A673 (cell line): Measurements from ENCODE around the gene SP2. TPM values are rescaled to one million over a fixed set of nuclear protein-coding genes. Genes with fewer than 3 reads are reported as not detected.

Experiments used
- BruUV-seq: library from RNA; stranded (reverse); fragments of 400-500 nt; replicated peaks from 2 replicates; lab custom pipeline; 2021; lab: Mats Ljungman, UMichigan
- CTCF ChIA-PET: fragments of 300-600 bp; sonication (Branson Sonifier 250); formaldehyde crosslinking; loops from one replicate; lab custom pipeline; 2022; ENCODE audit warnings: antibody characterized with exemption; lab: Charles Lee
- POLR2A ChIA-PET: fragments of 300-600 bp; sonication (Branson Sonifier 250); formaldehyde crosslinking; loops from one replicate; lab custom pipeline; 2022; ENCODE audit warnings: antibody characterized with exemption; ENCODE audit not compliant: low non-redundant PET; lab: Charles Lee
- DNase-seq: peaks from one replicate; pipeline ENCODE4 v3.0.0-alpha.2; 2015; ENCODE audit warnings: low spot score
- H3K27ac ChIP-seq: fragments of 200-600 bp; sonication (generic); 2 replicates; pipeline ENCODE4 v1.5.1; 2016; ENCODE audit warnings: mixed run types, low read depth, mild to moderate bottlenecking, mixed read lengths, antibody characterized with exemption, low read length; ENCODE audit not compliant: poor library complexity, severe bottlenecking
- H3K27me3 ChIP-seq: fragments of 200-600 bp; sonication (generic); replicated peaks from 2 replicates; pipeline ENCODE4 v1.6.1; 2017; ENCODE audit warnings: mixed run types, low read depth, mild to moderate bottlenecking, mixed read lengths, antibody characterized with exemption, low read length; ENCODE audit not compliant: insufficient read depth, poor library complexity
- H3K36me3 ChIP-seq: fragments of 200-600 bp; sonication (generic); 2 replicates; pipeline ENCODE4 v1.6.1; 2016; ENCODE audit warnings: mixed run types, mild to moderate bottlenecking, mixed read lengths, antibody characterized with exemption, low read length; ENCODE audit not compliant: insufficient read depth, poor library complexity, severe bottlenecking
- H3K4me1 ChIP-seq: fragments of 200-600 bp; sonication (generic); 2 replicates; pipeline ENCODE4 v1.6.1; 2017; ENCODE audit warnings: mixed run types, mild to moderate bottlenecking, mixed read lengths, antibody characterized with exemption, low read length; ENCODE audit not compliant: insufficient read depth, poor library complexity, severe bottlenecking
- H3K4me3 ChIP-seq: fragments of 200-600 bp; sonication (generic); 2 replicates; pipeline ENCODE4 v1.5.1; 2016; ENCODE audit warnings: low read depth, mixed run types, mild to moderate bottlenecking, mixed read lengths, low read length; ENCODE audit not compliant: poor library complexity, severe bottlenecking
- H3K9me3 ChIP-seq: fragments of 200-600 bp; sonication (generic); 2 replicates; pipeline ENCODE4 v1.6.1; 2016; ENCODE audit warnings: mixed run types, low read depth, mild to moderate bottlenecking, mixed read lengths, antibody characterized with exemption, low read length; ENCODE audit not compliant: poor library complexity, severe bottlenecking
- CTCF ChIP-seq: fragments of 300-800, 200-600 bp; sonication (generic); conservative IDR thresholded peaks from 2 replicates; pipeline ENCODE4 v1.5.1; 2017; ENCODE audit warnings: low read depth, mild to moderate bottlenecking, antibody characterized with exemption, low read length, moderate library complexity, mixed read lengths
- EZH2 ChIP-seq: fragments of 200-600 bp; sonication (generic); IDR thresholded peaks from 2 replicates; pipeline ENCODE4 v1.6.1; 2017; ENCODE audit warnings: borderline replicate concordance, low read depth, mild to moderate bottlenecking, mixed read lengths, antibody characterized with exemption, low read length; ENCODE audit not compliant: poor library complexity, severe bottlenecking
- intact Hi-C: fragments of 100-400 bp; cut with micrococcal nuclease; formaldehyde crosslinking; loops from one replicate; pipeline ENCODE4 v1.10.0; 2022; ENCODE audit not compliant: unreplicated experiment
- total RNA-seq: library from RNA; stranded (reverse); gene quantifications from 2 replicates; pipeline ENCODE4 v1.2.3, GENCODE V29; 2021

The SP2 gene
- total RNA-seq, 1 experiment from 2014 or later: 19.5 TPM

- POLR2A ChIA-PET: no interaction called here
- intact Hi-C loops: no loop called here
- no TSS peak for BruUV-seq
Observed at GRCh38 chr17:47959825-47960655, 64.0 kb downstream of the SP2 start.

DNA sequence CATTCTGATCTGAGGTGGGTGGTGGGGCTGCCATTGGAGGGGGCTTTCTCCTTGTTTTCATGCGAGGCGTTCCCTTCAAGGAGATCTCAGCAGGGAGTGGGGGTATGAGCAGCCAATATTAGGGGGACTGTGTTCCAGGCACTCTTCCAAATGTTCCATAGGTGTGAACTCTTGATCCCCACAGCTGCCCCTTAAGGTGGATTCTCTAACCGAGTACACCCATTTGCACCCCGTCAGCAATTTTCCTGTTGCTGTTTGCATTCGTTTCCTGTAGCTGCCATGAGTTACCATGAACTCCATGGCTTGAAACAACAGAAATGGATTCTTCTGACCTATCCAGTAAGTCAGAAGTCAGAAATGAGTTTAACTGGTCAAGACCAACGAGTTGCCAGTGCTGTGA, 65.4 kb downstream of the SP2 start:
- CTCF ChIA-PET: interaction anchor here (0.6 kb wide), 1 partner anchor 18 kb away, joined by 6 read pairs; no protein-coding TSS in a partner anchor
- DNase-seq: no peak
- TF ChIP-seq CTCF (no peak), EZH2 (no peak)
- H3K4me1 ChIP-seq: peaks cover 13% of the 10 kb centered on the region
- H3K36me3 ChIP-seq: no peaks in the 10 kb centered on the region
- intact Hi-C loops: no loop called here
- BruUV-seq: no TSS peak
- no peak overlapping the region for H3K4me3 ChIP-seq
- POLR2A ChIA-PET: no interaction called here
- no peaks in the 10 kb centered on the region for H3K9me3 ChIP-seq
- H3K27me3 ChIP-seq: no peaks in the 10 kb centered on the region
- no peak overlapping the region for H3K27ac ChIP-seq

More at GRCh38 chr17:47959825-47960655, 64.0 kb downstream of the SP2 start:
- Histone ChIP-seq H3K36me3 (no peaks in the 10 kb centered on the region), H3K9me3 (no peaks in the 10 kb centered on the region), H3K4me3 (no peak overlapping the region), H3K4me1 (peaks cover 13% of the 10 kb centered on the region), H3K27me3 (no peaks in the 10 kb centered on the region), H3K27ac (no peak overlapping the region)
- CTCF ChIA-PET: interaction anchor here (0.7 kb wide), 1 partner anchor 11 kb away, joined by 3 read pairs; the partner anchor contains the start of gene CDK5RAP3
- DNase-seq: no peak
- TF ChIP-seq CTCF (no peak), EZH2 (no peak)

- Histone ChIP-seq H3K9me3 (no peaks in the 10 kb centered on the region), H3K4me1 (peaks cover 2% of the 10 kb centered on the region), H3K27me3 (no peaks in the 10 kb centered on the region), H3K27ac (no peak overlapping the region), H3K4me3 (no peak overlapping the region), H3K36me3 (no peaks in the 10 kb centered on the region)
- TF ChIP-seq EZH2 (no peak), CTCF (no peak)
- no TSS peak for BruUV-seq
- ChIA-PET CTCF (no interaction called here), POLR2A (no interaction called here)
- intact Hi-C loops: no loop called here
- DNase-seq: no peak
Observed at GRCh38 chr17:47962901-47963300, 66.9 kb downstream of the SP2 start.
